ENCODE data around the gene CELSR1.
"Not testable (repeated sequence)": the region's sequence is repeated elsewhere in the genome, so short reads cannot be mapped to it uniquely, and the experiment has no call there.

CELSR1 gene

GRCh38 chr22:46532416-46532815 is 5.0 kb downstream of the CELSR1 start:
- no peak for DNase-seq

GRCh38 chr22:46531581-46532175 is 5.7 kb downstream of the CELSR1 start:
- DNase-seq: no peak

- DNase-seq: no peak
Measured at GRCh38 chr22:46528121-46528610, 9.3 kb downstream of the CELSR1 start.

GRCh38 chr22:46526244-46526839 is 11.1 kb downstream of the CELSR1 start:
- DNase-seq: no peak

- no peak for DNase-seq
Measured at GRCh38 chr22:46525389-46526243, 11.8 kb downstream of the CELSR1 start.

GRCh38 chr22:46524203-46524740 is 13.1 kb downstream of the CELSR1 start:
- no peak for DNase-seq

GRCh38 chr22:46522797-46523196 is 14.6 kb downstream of the CELSR1 start:
- no peak for DNase-seq

- DNase-seq: no peak
Measured at GRCh38 chr22:46521994-46522393, 15.4 kb downstream of the CELSR1 start.

- no peak for DNase-seq
Measured at GRCh38 chr22:46520880-46521279, 16.5 kb downstream of the CELSR1 start.

GRCh38 chr22:46519377-46519776 is 18.0 kb downstream of the CELSR1 start:
- DNase-seq: no peak

GRCh38 chr22:46518542-46519325 is 18.7 kb downstream of the CELSR1 start:
- DNase-seq: no peak

- DNase-seq: no peak
Measured at GRCh38 chr22:46518038-46518437, 19.4 kb downstream of the CELSR1 start.

GRCh38 chr22:46517255-46517761 is 20.1 kb downstream of the CELSR1 start:
- no peak for DNase-seq

GRCh38 chr22:46516638-46517037 is 20.8 kb downstream of the CELSR1 start:
- DNase-seq: no peak

- DNase-seq: not testable (repeated sequence)
Measured at GRCh38 chr22:46516112-46516487, 21.3 kb downstream of the CELSR1 start.

GRCh38 chr22:46515208-46516111 is 22.0 kb downstream of the CELSR1 start:
- DNase-seq: no peak

GRCh38 chr22:46514592-46515207 is 22.7 kb downstream of the CELSR1 start:
- DNase-seq: no peak

- DNase-seq: no peak
Measured at GRCh38 chr22:46513908-46514550, 23.4 kb downstream of the CELSR1 start.

- no peak for DNase-seq
Measured at GRCh38 chr22:46512683-46513082, 24.7 kb downstream of the CELSR1 start.

GRCh38 chr22:46512039-46512370 is 25.4 kb downstream of the CELSR1 start:
- DNase-seq: no peak

All from NCI-H187 (cell line).